Caco-2 (cell line): ENCODE results near the gene DCBLD2. TPM values are rescaled to one million over a fixed set of nuclear protein-coding genes. Genes with fewer than 3 reads are reported as not detected.
"Not testable (repeated sequence)": the region's sequence is repeated elsewhere in the genome, so short reads cannot be mapped to it uniquely, and the experiment has no call there.

Experiments
- BruUV-seq: library from RNA; stranded (reverse); fragments of 400-500 nt; replicated peaks from 2 replicates; lab custom pipeline; 2021; lab: Mats Ljungman, UMichigan
- CTCF ChIA-PET: fragments of 300-600 bp; sonication (Branson Sonifier 250); formaldehyde crosslinking; loops from one replicate; lab custom pipeline; 2022; ENCODE audit warnings: antibody characterized with exemption; lab: Charles Lee
- POLR2A ChIA-PET: fragments of 300-600 bp; sonication (Branson Sonifier 250); formaldehyde crosslinking; loops from one replicate; lab custom pipeline; 2022; ENCODE audit warnings: antibody characterized with exemption; lab: Charles Lee
- DNase-seq, 2 experiments: peaks; one replicate each; pipeline versions ENCODE4 v3.0.0 to v3.0.0-alpha.2; 2020 to 2022
- H3K27me3 ChIP-seq: replicated peaks from 2 replicates; pipeline ENCODE4 v1.6.0; 2011; ENCODE audit warnings: low read length; ENCODE audit not compliant: control insufficient read depth, insufficient read depth
- H3K36me3 ChIP-seq: 2 replicates; pipeline ENCODE4 v1.5.1; 2011; ENCODE audit warnings: low read length; ENCODE audit not compliant: control insufficient read depth, insufficient read depth
- H3K4me1 ChIP-seq: fragments of 250-450 bp; sonication (Bioruptor Pico); 2 replicates; pipeline ENCODE4 v1.5.1; 2020; ENCODE audit warnings: mild to moderate bottlenecking
- H3K4me3 ChIP-seq: 2 replicates; pipeline ENCODE4 v1.5.1; 2011; ENCODE audit warnings: low read depth, mild to moderate bottlenecking, control low read depth, low read length
- H3K9me3 ChIP-seq: fragments of 250-450 bp; sonication (Bioruptor Pico); 2 replicates; pipeline ENCODE4 v1.5.1; 2020; ENCODE audit warnings: mild to moderate bottlenecking, moderate library complexity
- H3K27ac Mint-ChIP-seq: one replicate; pipeline ENCODE4 v1.8.0; 2022; ENCODE audit warnings: mixed read lengths; ENCODE audit not compliant: unreplicated experiment
- H3K27me3 Mint-ChIP-seq: one replicate; pipeline ENCODE4 v1.8.0; 2022; ENCODE audit warnings: mixed read lengths; ENCODE audit not compliant: insufficient read depth, unreplicated experiment
- H3K36me3 Mint-ChIP-seq: one replicate; pipeline ENCODE4 v1.8.0; 2022; ENCODE audit warnings: mild to moderate bottlenecking, mixed read lengths; ENCODE audit not compliant: insufficient read depth, unreplicated experiment
- H3K4me1 Mint-ChIP-seq: one replicate; pipeline ENCODE4 v1.8.0; 2022; ENCODE audit warnings: low read depth, mixed read lengths; ENCODE audit not compliant: unreplicated experiment
- H3K4me3 Mint-ChIP-seq: one replicate; pipeline ENCODE4 v1.8.0; 2022; ENCODE audit warnings: mild to moderate bottlenecking, moderate library complexity, mixed read lengths; ENCODE audit not compliant: unreplicated experiment
- H3K9me3 Mint-ChIP-seq: one replicate; pipeline ENCODE4 v1.8.0; 2022; ENCODE audit warnings: mixed read lengths; ENCODE audit not compliant: unreplicated experiment
- CTCF ChIP-seq, 2 experiments: fragments of 200-600 bp in 1 of 2; IDR thresholded peaks; 1 replicate in 1 of 2; 2 replicates in 1 of 2; pipeline versions ENCODE4 v1.5.1 to v1.8.0; 2011 to 2022; ENCODE audit warnings: antibody characterized with exemption in 1 of 2, control low read depth in 1 of 2, inconsistent platforms in 1 of 2, low read depth in 1 of 2, low read length in 1 of 2, mild to moderate bottlenecking in 1 of 2, moderate library complexity in 1 of 2; ENCODE audit not compliant: insufficient read depth in 1 of 2, severe bottlenecking in 1 of 2, unreplicated experiment in 1 of 2
- intact Hi-C: fragments of 100-400 bp; cut with micrococcal nuclease; formaldehyde crosslinking; loops from one replicate; pipeline ENCODE4 v1.10.0; 2022; ENCODE audit not compliant: unreplicated experiment
- total RNA-seq: library from RNA; stranded (reverse); gene quantifications from 2 replicates; pipeline ENCODE4 v1.2.3, GENCODE V29; 2022

The DCBLD2 gene
- total RNA-seq, 1 experiment from 2014 or later = 53.0 TPM

- no peaks in the 10 kb centered on the region for H3K9me3 ChIP-seq
- H3K36me3 ChIP-seq = no peaks in the 10 kb centered on the region
- H3K4me1 ChIP-seq = peaks cover 23% of the 10 kb centered on the region
- intact Hi-C loops = no loop called here
- Mint-ChIP-seq H3K9me3 (no peaks in the 10 kb centered on the region), H3K4me3 (no peak overlapping the region), H3K27ac (no peak overlapping the region), H3K27me3 (no peaks in the 10 kb centered on the region), H3K4me1 (peaks cover 5% of the 10 kb centered on the region), H3K36me3 (peaks cover 9% of the 10 kb centered on the region)
- H3K27me3 ChIP-seq = no peaks in the 10 kb centered on the region
- no TSS peak for BruUV-seq
- POLR2A ChIA-PET = no interaction called here
- CTCF ChIA-PET = interaction anchor here (0.9 kb wide), 1 partner anchor 69 kb away, joined by 4 read pairs; no protein-coding TSS in a partner anchor
- no peak for TF ChIP-seq CTCF (IDR thresholded peaks at IDR 0.05; ENCODE audit: insufficient read depth in 1 of 2, low read depth in 1 of 2, low read length in 1 of 2, severe bottlenecking in 1 of 2, unreplicated experiment in 1 of 2)
- H3K4me3 ChIP-seq = no peak overlapping the region
- DNase-seq = no peak
These were observed 15.0 kb downstream of the DCBLD2 start for GRCh38 chr3:98886525-98886924.

- Histone ChIP-seq H3K9me3 (no peaks in the 10 kb centered on the region), H3K36me3 (no peaks in the 10 kb centered on the region), H3K4me3 (no peak overlapping the region), H3K27me3 (no peaks in the 10 kb centered on the region), H3K4me1 (peaks cover 18% of the 10 kb centered on the region)
- Mint-ChIP-seq H3K4me1 (peaks cover 5% of the 10 kb centered on the region), H3K4me3 (no peak overlapping the region), H3K27me3 (no peaks in the 10 kb centered on the region), H3K9me3 (no peaks in the 10 kb centered on the region), H3K36me3 (peaks cover 9% of the 10 kb centered on the region), H3K27ac (no peak overlapping the region)
- no peak for DNase-seq
- POLR2A ChIA-PET = no interaction called here
- no TSS peak for BruUV-seq
- intact Hi-C loops = no loop called here
- CTCF ChIA-PET = interaction anchor here (0.9 kb wide), 1 partner anchor 68 kb away, joined by 4 read pairs; no protein-coding TSS in a partner anchor
- TF ChIP-seq CTCF (IDR thresholded peaks at IDR 0.05; ENCODE audit: insufficient read depth in 1 of 2, low read depth in 1 of 2, low read length in 1 of 2, severe bottlenecking in 1 of 2, unreplicated experiment in 1 of 2) = no peak
These were observed 15.6 kb downstream of the DCBLD2 start for GRCh38 chr3:98885851-98886250.

- no peaks in the 10 kb centered on the region for H3K27me3 Mint-ChIP-seq
- no TSS peak for BruUV-seq
- DNase-seq = no peak
- no peak overlapping the region for H3K4me3 Mint-ChIP-seq
- intact Hi-C loops = no loop called here
- H3K9me3 Mint-ChIP-seq = peaks cover 4% of the 10 kb centered on the region
- Histone ChIP-seq H3K9me3 (no peaks in the 10 kb centered on the region), H3K4me3 (no peak overlapping the region), H3K4me1 (peaks cover 20% of the 10 kb centered on the region), H3K27me3 (no peaks in the 10 kb centered on the region), H3K36me3 (no peaks in the 10 kb centered on the region)
- CTCF ChIA-PET = no interaction called here
- peaks cover 11% of the 10 kb centered on the region for H3K4me1 Mint-ChIP-seq
- H3K36me3 Mint-ChIP-seq = peaks cover 14% of the 10 kb centered on the region
- H3K27ac Mint-ChIP-seq = no peak overlapping the region
- POLR2A ChIA-PET = no interaction called here
- TF ChIP-seq CTCF (IDR thresholded peaks at IDR 0.05; ENCODE audit: insufficient read depth in 1 of 2, low read depth in 1 of 2, low read length in 1 of 2, severe bottlenecking in 1 of 2, unreplicated experiment in 1 of 2) = no peak
These were observed 16.7 kb downstream of the DCBLD2 start for GRCh38 chr3:98884675-98885371.

- H3K36me3 ChIP-seq, DNase-seq, POLR2A ChIA-PET, H3K27me3 ChIP-seq, H3K27me3 Mint-ChIP-seq, H3K27ac Mint-ChIP-seq, H3K9me3 Mint-ChIP-seq, H3K4me3 ChIP-seq, H3K9me3 ChIP-seq, CTCF ChIA-PET, H3K4me3 Mint-ChIP-seq, BruUV-seq, intact Hi-C loops: not testable (repeated sequence)
- peaks cover 30% of the 10 kb centered on the region for H3K4me1 ChIP-seq
- H3K36me3 Mint-ChIP-seq = peaks cover 19% of the 10 kb centered on the region
- H3K4me1 Mint-ChIP-seq = peaks cover 17% of the 10 kb centered on the region
These were observed 18.7 kb downstream of the DCBLD2 start for GRCh38 chr3:98882614-98883333.
